ENCODE data around the gene HSPA1A.
"Not testable (repeated sequence)": the region's sequence is repeated elsewhere in the genome, so short reads cannot be mapped to it uniquely, and the experiment has no call there.

The HSPA1A gene

DNA sequence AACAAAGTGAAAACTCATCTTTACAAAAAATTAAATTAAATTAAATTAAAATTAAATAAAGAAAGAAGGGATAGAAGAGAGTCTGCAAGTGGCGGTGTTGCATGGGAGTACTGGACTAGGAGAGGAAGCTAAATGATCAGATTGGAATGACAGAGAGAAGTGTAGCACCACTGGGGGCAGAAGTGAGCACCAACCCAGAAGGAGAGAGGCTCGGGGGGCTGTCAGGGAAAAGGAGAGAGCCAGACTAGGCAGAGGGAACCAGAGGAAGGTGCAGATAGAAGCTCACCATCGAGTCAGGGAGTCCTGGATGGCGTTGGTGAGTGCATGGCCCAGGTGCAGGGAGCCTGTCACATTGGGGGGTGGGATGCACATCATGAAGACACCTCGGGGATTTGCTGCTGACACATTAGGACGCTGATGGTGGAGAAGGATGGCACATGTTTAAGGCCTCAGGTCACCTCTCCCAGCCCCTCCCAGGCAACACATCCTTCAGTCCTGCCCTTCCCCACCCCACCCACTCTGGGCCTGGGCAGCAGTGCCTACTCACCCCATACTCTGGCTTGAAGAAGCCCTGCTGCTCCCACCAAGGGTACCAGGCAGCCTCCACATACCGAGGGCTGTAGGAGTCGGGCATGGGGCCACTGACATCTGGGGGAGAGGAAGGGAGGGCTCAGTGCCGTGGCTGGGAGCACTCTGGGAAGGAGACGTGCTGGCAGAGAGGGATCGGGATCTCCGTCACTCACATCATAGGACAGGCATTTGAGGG, 23.8 kb upstream of the HSPA1A start:
- peaks cover 28% of the 10 kb centered on the region for H3K4me1 ChIP-seq (ENCODE audit: insufficient read depth, low read length, severe bottlenecking)
- H3K27ac ChIP-seq (ENCODE audit: low read depth, low read length, poor library complexity, severe bottlenecking): no peak overlapping the region

DNA sequence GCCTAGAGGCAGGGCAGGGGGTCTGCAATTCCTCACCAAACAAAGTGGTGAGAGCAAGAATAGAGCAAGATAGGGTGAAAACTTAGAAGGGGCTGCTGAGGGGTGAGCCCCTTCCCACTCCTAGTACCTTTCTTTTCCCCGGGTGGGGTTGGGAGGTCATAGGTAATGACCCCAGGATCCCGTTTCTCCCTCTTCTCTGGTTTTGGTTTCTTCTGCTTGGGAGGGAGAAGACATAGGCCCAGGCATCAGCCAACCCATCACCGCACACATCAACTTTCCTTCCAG, 23.3 kb upstream of the HSPA1A start:
- Histone ChIP-seq H3K36me3 (ENCODE audit: insufficient read depth, low read length) (peaks cover 53% of the 10 kb centered on the region), H3K4me3 (ENCODE audit: low read depth, low read length, poor library complexity, severe bottlenecking) (no peak overlapping the region), H3K79me2 (ENCODE audit: insufficient read depth, low read length) (peaks cover 14% of the 10 kb centered on the region; the same call in 1 of the 2 replicates), H3K4me1 (ENCODE audit: insufficient read depth, low read length, severe bottlenecking) (peaks cover 28% of the 10 kb centered on the region), H3K9ac (ENCODE audit: low read length) (no peak overlapping the region), H4K20me1 (ENCODE audit: insufficient read depth, low read length) (no peaks in the 10 kb centered on the region), H2AFZ (ENCODE audit: low read length) (no peak overlapping the region), H3K27me3 (ENCODE audit: insufficient read depth, low read length) (no peaks in the 10 kb centered on the region), H3K4me2 (ENCODE audit: low read length) (no peak overlapping the region), H3F3A (ENCODE audit: insufficient read depth, low read length) (0 out of 2 replicates have a peak, but pooled peaks cover 3% of the 10 kb centered on the region), H3K27ac (ENCODE audit: low read depth, low read length, poor library complexity, severe bottlenecking) (peak overlapping the region; percentile 25), H3K9me3 (ENCODE audit: low read length) (no peaks in the 10 kb centered on the region), H3K9me2 (ENCODE audit: low read depth, low read length) (no peaks in the 10 kb centered on the region)
- no peak for TF ChIP-seq EZH2 (IDR thresholded peaks at IDR 0.05; ENCODE audit: borderline replicate concordance, low read length)

More for the DNA sequence above, 23.8 kb upstream of the HSPA1A start:
- H4K20me1 ChIP-seq (ENCODE audit: insufficient read depth, low read length): no peaks in the 10 kb centered on the region
- no peak overlapping the region for H3K4me3 ChIP-seq (ENCODE audit: low read depth, low read length, poor library complexity, severe bottlenecking)
- no peaks in the 10 kb centered on the region for H3K9me2 ChIP-seq (ENCODE audit: low read depth, low read length)
- peaks cover 55% of the 10 kb centered on the region for H3K36me3 ChIP-seq (ENCODE audit: insufficient read depth, low read length)
- H3K4me2 ChIP-seq (ENCODE audit: low read length): no peak overlapping the region
- peaks cover 14% of the 10 kb centered on the region; the same call in 1 of the 2 replicates for H3K79me2 ChIP-seq (ENCODE audit: insufficient read depth, low read length)
- no peak overlapping the region for H2AFZ ChIP-seq (ENCODE audit: low read length)
- H3F3A ChIP-seq (ENCODE audit: insufficient read depth, low read length): no peaks in the 10 kb centered on the region
- H3K27me3 ChIP-seq (ENCODE audit: insufficient read depth, low read length): no peaks in the 10 kb centered on the region
- TF ChIP-seq CTCF (IDR thresholded peaks at IDR 0.05; ENCODE audit: low read length) (peak; percentile 64), EZH2 (IDR thresholded peaks at IDR 0.05; ENCODE audit: borderline replicate concordance, low read length) (no peak)
- no peaks in the 10 kb centered on the region for H3K9me3 ChIP-seq (ENCODE audit: low read length)
- no peak overlapping the region for H3K9ac ChIP-seq (ENCODE audit: low read length)

- H3K9ac ChIP-seq (ENCODE audit: low read length): no peak overlapping the region
- H3K4me2 ChIP-seq (ENCODE audit: low read length): no peak overlapping the region
- TF ChIP-seq CTCF (IDR thresholded peaks at IDR 0.05; ENCODE audit: low read length): no peak
- TF ChIP-seq EZH2 (IDR thresholded peaks at IDR 0.05; ENCODE audit: borderline replicate concordance, low read length): no peak
- H3K79me2 ChIP-seq (ENCODE audit: insufficient read depth, low read length): peaks cover 14% of the 10 kb centered on the region; the same call in 1 of the 2 replicates
- H3K4me3 ChIP-seq (ENCODE audit: low read depth, low read length, poor library complexity, severe bottlenecking): no peak overlapping the region
- H2AFZ ChIP-seq (ENCODE audit: low read length): no peak overlapping the region
- peaks cover 33% of the 10 kb centered on the region for H3K4me1 ChIP-seq (ENCODE audit: insufficient read depth, low read length, severe bottlenecking)
- peak overlapping the region; percentile 25 for H3K27ac ChIP-seq (ENCODE audit: low read depth, low read length, poor library complexity, severe bottlenecking)
- H3K27me3 ChIP-seq (ENCODE audit: insufficient read depth, low read length): no peaks in the 10 kb centered on the region
- H3K36me3 ChIP-seq (ENCODE audit: insufficient read depth, low read length): peaks cover 51% of the 10 kb centered on the region
- H3K9me2 ChIP-seq (ENCODE audit: low read depth, low read length): no peaks in the 10 kb centered on the region
- H3F3A ChIP-seq (ENCODE audit: insufficient read depth, low read length): 0 out of 2 replicates have a peak, but pooled peaks cover 6% of the 10 kb centered on the region
- no peaks in the 10 kb centered on the region for H3K9me3 ChIP-seq (ENCODE audit: low read length)
- H4K20me1 ChIP-seq (ENCODE audit: insufficient read depth, low read length): no peaks in the 10 kb centered on the region
These were observed 22.6 kb upstream of the HSPA1A start for GRCh38 chr6:31792761-31793171.

DNA sequence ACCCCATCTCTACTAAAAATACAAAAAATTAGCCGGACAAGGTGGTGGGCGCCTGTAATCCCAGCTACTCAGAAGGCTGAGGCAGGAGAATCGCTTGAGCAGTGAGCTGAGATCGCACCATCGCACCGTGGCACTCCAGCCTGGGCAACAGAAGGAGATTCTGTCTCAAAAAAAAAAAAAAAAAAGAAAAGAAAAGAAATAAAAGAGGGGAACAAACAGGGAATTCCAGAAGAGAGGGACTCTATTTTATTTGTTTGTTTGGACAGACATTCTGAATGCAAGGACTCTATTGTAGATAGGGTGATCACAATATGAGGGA, 21.5 kb upstream of the HSPA1A start:
- H3K9me2 ChIP-seq (ENCODE audit: low read depth, low read length); H3K9me3 ChIP-seq (ENCODE audit: low read length); H4K20me1 ChIP-seq (ENCODE audit: insufficient read depth, low read length); H3K27me3 ChIP-seq (ENCODE audit: insufficient read depth, low read length); H2AFZ ChIP-seq (ENCODE audit: low read length); H3F3A ChIP-seq (ENCODE audit: insufficient read depth, low read length): not testable (repeated sequence)
- Histone ChIP-seq H3K79me2 (ENCODE audit: insufficient read depth, low read length) (peaks cover 14% of the 10 kb centered on the region; the same call in 1 of the 2 replicates), H3K27ac (ENCODE audit: low read depth, low read length, poor library complexity, severe bottlenecking) (peak overlapping the region; percentile 11), H3K4me2 (ENCODE audit: low read length) (peak overlapping the region; percentile 81), H3K4me1 (ENCODE audit: insufficient read depth, low read length, severe bottlenecking) (peaks cover 39% of the 10 kb centered on the region), H3K9ac (ENCODE audit: low read length) (peak overlapping the region; percentile 92; the same call in 1 of the 2 replicates), H3K36me3 (ENCODE audit: insufficient read depth, low read length) (peaks cover 44% of the 10 kb centered on the region), H3K4me3 (ENCODE audit: low read depth, low read length, poor library complexity, severe bottlenecking) (peak overlapping the region; percentile 82)

All from OCI-LY1 (cell line).